Stimulated activated CD4-positive, alpha-beta T cell treated with anti-CD3 and anti-CD28 coated beads, Interleukin-15, amount 100 ng/mL, for 24 hours (primary cell): Measurements from ENCODE around the gene CAMTA2.

Experiments
- DNase-seq: peaks from one replicate; pipeline ENCODE4 v3.0.0-alpha.2; 2020

The CAMTA2 gene

GRCh38 chr17:4966844-4967538, 20.5 kb downstream of the CAMTA2 start:
- peak; percentile 95 for DNase-seq

GRCh38 chr17:4965311-4965986, 22.0 kb downstream of the CAMTA2 start:
- no peak for DNase-seq

- DNase-seq: no peak
These were observed 27.1 kb downstream of the CAMTA2 start for GRCh38 chr17:4960279-4960922.

GRCh38 chr17:4959261-4959965, 28.1 kb downstream of the CAMTA2 start:
- no peak for DNase-seq

GRCh38 chr17:4958102-4958501, 29.4 kb downstream of the CAMTA2 start:
- DNase-seq: no peak

- DNase-seq: peak; percentile 66
These were observed 30.9 kb downstream of the CAMTA2 start for GRCh38 chr17:4956493-4957061.

GRCh38 chr17:4955091-4955490, 32.4 kb downstream of the CAMTA2 start:
- DNase-seq: no peak

GRCh38 chr17:4953451-4953961, 34.0 kb downstream of the CAMTA2 start:
- no peak for DNase-seq

GRCh38 chr17:4951486-4951885, 36.0 kb downstream of the CAMTA2 start:
- DNase-seq: no peak

- no peak for DNase-seq
These were observed 36.7 kb downstream of the CAMTA2 start, which contains the start of gene ENO3 for GRCh38 chr17:4950746-4951204. ENO3 (plus strand) TSS chr17:4951119; CDS start chr17:4951830, 711 bp downstream.

- DNase-seq: peak; percentile 62
These were observed 37.3 kb downstream of the CAMTA2 start for GRCh38 chr17:4950075-4950745.

GRCh38 chr17:4949321-4950074, 38.0 kb downstream of the CAMTA2 start:
- peak; percentile 89 for DNase-seq

GRCh38 chr17:4948931-4949320, 38.5 kb downstream of the CAMTA2 start:
- peak; percentile 84 for DNase-seq

- DNase-seq: peak; percentile 95
These were observed 39.1 kb downstream of the CAMTA2 start, which contains the start of gene PFN1 for GRCh38 chr17:4948166-4948930. PFN1 (minus strand) TSS chr17:4948530; CDS start chr17:4948394, 136 bp downstream.

GRCh38 chr17:4947411-4948165, 39.9 kb downstream of the CAMTA2 start:
- peak; percentile 80 for DNase-seq

GRCh38 chr17:4947010-4947410, 40.5 kb downstream of the CAMTA2 start:
- no peak for DNase-seq

GRCh38 chr17:4946312-4946976, 41.0 kb downstream of the CAMTA2 start:
- DNase-seq: no peak

GRCh38 chr17:4945944-4946280, 41.6 kb downstream of the CAMTA2 start:
- DNase-seq: no peak
